ENCODE measurements around the gene JPT2.

The JPT2 gene

DNA sequence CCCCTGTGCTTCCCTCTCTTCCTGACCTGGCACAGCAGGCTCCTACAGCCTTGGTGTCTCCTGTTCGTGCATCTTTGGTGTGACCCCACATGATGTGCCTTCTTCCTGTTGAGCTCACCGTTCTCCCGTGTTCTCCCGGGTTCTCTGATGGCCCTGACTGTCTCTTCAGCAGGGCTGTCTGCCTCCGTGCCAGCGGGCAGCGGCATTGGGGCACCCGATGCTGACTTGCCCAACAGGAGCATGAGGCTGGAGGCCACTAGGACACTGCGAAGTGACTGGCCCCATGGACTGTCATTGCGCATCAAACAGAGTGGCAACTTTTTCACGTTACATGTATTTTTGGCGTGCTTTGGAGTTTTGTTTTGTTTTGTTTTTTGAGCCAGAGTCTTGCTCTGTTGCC lies 43.5 kb upstream of the JPT2 start:
- no peak overlapping the region for H3K4me3 ChIP-seq (ENCODE audit: low read length)
- no peak for TF ChIP-seq CTCF (conservative IDR thresholded peaks at IDR 0.05; ENCODE audit: low read depth, low read length)
- no peak for DNase-seq (ENCODE audit: low read depth)

DNA sequence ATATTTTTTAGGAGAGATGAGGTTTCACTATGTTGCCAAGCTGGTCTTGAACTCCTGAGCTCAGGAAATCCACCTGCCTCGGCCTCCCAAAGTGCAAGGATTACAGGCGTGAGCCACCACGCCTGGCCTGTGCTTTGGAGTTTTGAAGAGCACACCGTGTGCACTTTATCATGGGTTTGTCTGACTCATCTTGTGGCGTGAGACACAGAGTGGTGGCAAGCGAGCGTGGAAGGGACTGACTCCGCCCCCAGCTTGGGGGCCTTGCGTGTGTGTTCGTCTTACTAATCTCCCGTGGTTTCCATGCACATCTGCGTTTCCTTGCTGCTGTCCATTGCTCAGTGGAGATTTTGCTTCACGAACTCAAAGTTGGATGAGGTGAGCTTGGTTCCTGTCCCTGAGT lies 43.0 kb upstream of the JPT2 start:
- TF ChIP-seq CTCF (conservative IDR thresholded peaks at IDR 0.05; ENCODE audit: low read depth, low read length) = no peak
- H3K4me3 ChIP-seq (ENCODE audit: low read length) = no peak overlapping the region
- no peak for DNase-seq (ENCODE audit: low read depth)

GRCh38 chr16:1637526-1637925 lies 40.6 kb upstream of the JPT2 start:
- DNase-seq (ENCODE audit: low read depth) = no peak
- H3K4me3 ChIP-seq (ENCODE audit: low read length) = no peak overlapping the region
- TF ChIP-seq CTCF (conservative IDR thresholded peaks at IDR 0.05; ENCODE audit: low read depth, low read length) = no peak

- TF ChIP-seq CTCF (conservative IDR thresholded peaks at IDR 0.05; ENCODE audit: low read depth, low read length) = no peak
- no peak overlapping the region for H3K4me3 ChIP-seq (ENCODE audit: low read length)
- no peak for DNase-seq (ENCODE audit: low read depth)
Measured at GRCh38 chr16:1638757-1639156, 39.3 kb upstream of the JPT2 start.

- no peak for DNase-seq (ENCODE audit: low read depth)
Measured at GRCh38 chr16:1639282-1639681, 38.8 kb upstream of the JPT2 start.

DNA sequence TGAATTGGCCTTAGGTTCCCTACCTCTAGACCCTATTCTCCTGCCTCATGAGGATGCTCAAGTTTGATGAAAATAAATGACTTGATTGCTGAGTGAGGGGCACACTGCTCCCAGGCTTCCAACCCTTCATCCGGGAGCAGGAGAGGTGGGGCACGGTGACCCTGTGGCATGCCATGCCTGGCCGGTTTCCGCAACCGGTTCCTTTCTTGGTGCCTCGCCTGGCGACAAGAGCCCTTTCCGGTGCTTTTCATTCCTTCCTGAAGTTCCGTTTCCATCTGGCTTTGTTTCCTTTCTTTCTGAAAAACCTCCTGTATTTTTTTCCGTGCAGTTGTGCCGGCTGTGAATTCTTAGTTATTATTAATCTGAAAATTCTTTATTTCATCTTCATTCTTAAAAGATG lies 38.2 kb upstream of the JPT2 start:
- TF ChIP-seq CTCF (conservative IDR thresholded peaks at IDR 0.05; ENCODE audit: low read depth, low read length) = no peak
- DNase-seq (ENCODE audit: low read depth) = no peak
- H3K4me3 ChIP-seq (ENCODE audit: low read length) = no peak overlapping the region

More at GRCh38 chr16:1639282-1639681, 38.8 kb upstream of the JPT2 start:
- no peak for TF ChIP-seq CTCF (conservative IDR thresholded peaks at IDR 0.05; ENCODE audit: low read depth, low read length)
- no peak overlapping the region for H3K4me3 ChIP-seq (ENCODE audit: low read length)

- no peak overlapping the region for H3K4me3 ChIP-seq (ENCODE audit: low read length)
- no peak for TF ChIP-seq CTCF (conservative IDR thresholded peaks at IDR 0.05; ENCODE audit: low read depth, low read length)
Measured at GRCh38 chr16:1640261-1640941, 37.7 kb upstream of the JPT2 start.

More at GRCh38 chr16:1640261-1640941, 37.7 kb upstream of the JPT2 start:
- no peak for DNase-seq (ENCODE audit: low read depth)

Measured in retinal pigment epithelial cell (primary cell).